KG1 (cell line): ENCODE measurements around the gene PSPN.

ENCODE experiments used
- DNase-seq: peaks from one replicate; lab custom pipeline; 2025; lab: John Stamatoyannopoulos, UW

The PSPN gene

DNA sequence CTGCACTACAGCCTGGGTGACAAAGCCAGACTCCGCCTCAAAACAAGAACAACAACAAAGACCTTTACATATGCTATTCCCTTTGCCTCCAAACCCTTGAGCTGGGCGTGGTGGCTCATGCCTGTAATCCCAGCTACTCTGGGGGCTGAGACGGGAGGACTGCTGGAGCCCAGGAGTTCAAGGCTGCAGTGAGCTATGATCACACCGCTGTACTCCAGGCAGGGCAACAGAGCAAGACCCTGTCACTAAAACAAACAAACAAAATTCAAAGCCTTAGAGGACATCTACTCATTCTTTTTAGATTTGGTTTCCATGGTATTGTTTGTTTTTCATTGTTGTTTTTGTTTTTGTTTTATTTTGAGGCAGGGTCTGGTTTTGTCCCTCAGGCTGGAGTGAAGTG is 50.1 kb downstream of the PSPN start:
- DNase-seq, result no peak
